CD14-positive monocyte (primary cell): ENCODE measurements around the gene OR10V1. TPM values are rescaled to one million over a fixed set of nuclear protein-coding genes. Genes with fewer than 3 reads are reported as not detected.

Experiments used
- DNase-seq, 3 donors: peaks; one replicate each; pipeline ENCODE4 v3.0.0-alpha.2; 2011 to 2022
- H2AFZ ChIP-seq: 2 replicates; pipeline ENCODE4 v1.6.0; 2012; ENCODE audit warnings: mild to moderate bottlenecking, low read depth, low read length, inconsistent platforms; ENCODE audit not compliant: insufficient read depth, poor library complexity, severe bottlenecking
- H3K27ac ChIP-seq, 2 donors: 1 replicate in 1 of 2; 2 replicates in 1 of 2; pipeline ENCODE4 v1.5.1; 2012 to 2013; ENCODE audit warnings: low read length in 2 of 2, control low read depth in 1 of 2, inconsistent platforms in 1 of 2, low read depth in 1 of 2, mild to moderate bottlenecking in 1 of 2
- H3K27me3 ChIP-seq, 2 donors: one replicate each; pipeline versions ENCODE4 v1.6.0 to v1.6.1; 2011 to 2013; ENCODE audit warnings: low read length in 2 of 2; ENCODE audit not compliant: control insufficient read depth in 2 of 2, insufficient read depth in 2 of 2
- H3K36me3 ChIP-seq, 2 donors: replicated peaks in 1 of 2; 1 replicate in 1 of 2; 2 replicates in 1 of 2; pipeline versions ENCODE4 v1.5.1 to v1.6.1; 2012 to 2013; ENCODE audit warnings: low read length in 2 of 2, control low read depth in 1 of 2, inconsistent platforms in 1 of 2, mild to moderate bottlenecking in 1 of 2; ENCODE audit not compliant: insufficient read depth in 2 of 2, control insufficient read depth in 1 of 2
- H3K4me1 ChIP-seq, 2 donors: 1 replicate in 1 of 2; 2 replicates in 1 of 2; pipeline versions ENCODE4 v1.5.1 to v1.6.1; 2012 to 2013; ENCODE audit warnings: low read length in 2 of 2, control low read depth in 1 of 2, inconsistent platforms in 1 of 2, mild to moderate bottlenecking in 1 of 2, moderate library complexity in 1 of 2; ENCODE audit not compliant: insufficient read depth in 2 of 2, control insufficient read depth in 1 of 2
- H3K4me2 ChIP-seq: replicated peaks from 2 replicates; pipeline ENCODE3; 2012; ENCODE audit warnings: low read length, moderate library complexity, mild to moderate bottlenecking; ENCODE audit not compliant: poor library complexity, severe bottlenecking; ENCODE audit errors: extremely low read depth
- H3K4me3 ChIP-seq, 3 experiments: fragments of 200-600 bp in 1 of 3; sonication (generic) in 1 of 3; replicated peaks in 1 of 3; 1 replicate in 2 of 3; 2 replicates in 1 of 3; pipeline ENCODE4 v1.5.1; 2011 to 2013; ENCODE audit warnings: low read length in 3 of 3, mild to moderate bottlenecking in 3 of 3, control low read depth in 2 of 3, low read depth in 2 of 3, inconsistent platforms in 1 of 3, moderate library complexity in 1 of 3
- H3K79me2 ChIP-seq: 2 replicates; pipeline ENCODE4 v1.6.0; 2012; ENCODE audit warnings: mild to moderate bottlenecking, control low read depth, inconsistent platforms, low read length, moderate library complexity; ENCODE audit not compliant: insufficient read depth
- H3K9ac ChIP-seq: 2 replicates; pipeline ENCODE4 v1.6.0; 2017; ENCODE audit warnings: low read length, mild to moderate bottlenecking; ENCODE audit not compliant: insufficient read depth, poor library complexity, severe bottlenecking
- H3K9me3 ChIP-seq, 2 donors: replicated peaks in 1 of 2; 1 replicate in 1 of 2; 2 replicates in 1 of 2; pipeline versions ENCODE4 v1.5.1 to v1.6.1; 2012 to 2013; ENCODE audit warnings: low read length in 2 of 2, control low read depth in 1 of 2; ENCODE audit not compliant: control insufficient read depth in 1 of 2, insufficient read depth in 1 of 2
- H4K20me1 ChIP-seq: 2 replicates; pipeline ENCODE4 v1.6.0; 2012; ENCODE audit warnings: mild to moderate bottlenecking, low read length, control low read depth, moderate library complexity; ENCODE audit not compliant: insufficient read depth
- H3K27ac Mint-ChIP-seq, 7 donors: one replicate each; pipeline ENCODE4 v1.8.0; 2020; ENCODE audit warnings: mild to moderate bottlenecking in 7 of 7, mixed read lengths in 7 of 7, moderate library complexity in 6 of 7, inconsistent platforms in 2 of 7
- H3K27me3 Mint-ChIP-seq, 3 donors: one replicate each; pipeline ENCODE4 v1.8.0; 2021 to 2022; ENCODE audit warnings: low read depth in 3 of 3, mild to moderate bottlenecking in 3 of 3, mixed read lengths in 3 of 3, moderate library complexity in 3 of 3, inconsistent platforms in 1 of 3
- H3K36me3 Mint-ChIP-seq, 2 donors: one replicate each; pipeline ENCODE4 v1.8.0; 2020; ENCODE audit warnings: mixed read lengths in 2 of 2, inconsistent platforms in 1 of 2, mild to moderate bottlenecking in 1 of 2
- H3K4me1 Mint-ChIP-seq: one replicate; pipeline ENCODE4 v1.8.0; 2020; ENCODE audit warnings: mild to moderate bottlenecking, mixed read lengths
- H3K4me3 Mint-ChIP-seq, 2 donors: one replicate each; pipeline ENCODE4 v1.8.0; 2020; ENCODE audit warnings: mild to moderate bottlenecking in 2 of 2, mixed read lengths in 2 of 2, moderate library complexity in 1 of 2
- H3K9me3 Mint-ChIP-seq, 7 donors: one replicate each; pipeline ENCODE4 v1.8.0; 2020 to 2022; ENCODE audit warnings: mixed read lengths in 7 of 7, mild to moderate bottlenecking in 6 of 7, moderate library complexity in 6 of 7, inconsistent platforms in 2 of 7
- CTCF ChIP-seq: fragments of 200-600 bp; IDR thresholded peaks from one replicate; pipeline ENCODE4 v1.8.0; 2022; ENCODE audit warnings: antibody characterized with exemption, mild to moderate bottlenecking
- WGBS: methylation state at CpG from one replicate; pipeline ENCODE4 v1.1.5; 2013; ENCODE audit warnings: missing lambda C conversion rate; ENCODE audit not compliant: insufficient coverage; 5-methylcytosine and 5-hydroxymethylcytosine counted together
- intact Hi-C, 2 donors: fragments of 100-400 bp; cut with micrococcal nuclease; formaldehyde crosslinking; loops; one replicate each; pipeline versions ENCODE4 v1.15.0 to v1.15.1; 2023
- polyA plus RNA-seq, 3 donors: library from polyadenylated mRNA; depleted of rRNA in 1 of 3; unstranded in 2 of 3; stranded (reverse) in 1 of 3; fragments of 300-500 nt in 2 of 3; fragments of >200 nt in 1 of 3; fragmentation: Illumina TruSeq in 2 of 3; gene quantifications; 1 replicate in 2 of 3; 2 replicates in 1 of 3; pipeline ENCODE4 v1.2.3, GENCODE V29; 2012 to 2021

OR10V1 gene
- polyA plus RNA-seq, 3 donors = not detected

GRCh38 chr11:59710136-59710847 is 3.4 kb downstream of the OR10V1 start:
- 83% methylated on average over 1 of the region's 3 CpGs for WGBS
- no peaks in the 10 kb centered on the region for H3K36me3 ChIP-seq
- intact Hi-C loops = no loop called here
- no peaks in the 10 kb centered on the region for H3K4me1 Mint-ChIP-seq
- H3K27me3 Mint-ChIP-seq = peaks cover 2 to 8% (median 5%) of the 10 kb centered on the region in 3 donors
- H3K4me3 Mint-ChIP-seq = no peak overlapping the region
- peaks cover 0 to 9% (median 3%) of the 10 kb centered on the region in 7 donors for H3K9me3 Mint-ChIP-seq
- no peak for TF ChIP-seq CTCF
- H3K9ac ChIP-seq = no peak overlapping the region
- H2AFZ ChIP-seq = no peak overlapping the region
- no peak overlapping the region for H3K27ac ChIP-seq
- H3K9me3 ChIP-seq = no peaks in the 10 kb centered on the region
- H3K27me3 ChIP-seq = no peaks in the 10 kb centered on the region
- H3K4me2 ChIP-seq = no peak overlapping the region
- DNase-seq = no peak
- H3K27ac Mint-ChIP-seq = no peak overlapping the region
- no peaks in the 10 kb centered on the region for H4K20me1 ChIP-seq
- H3K4me1 ChIP-seq = no peaks in the 10 kb centered on the region
- H3K79me2 ChIP-seq = no peaks in the 10 kb centered on the region
- H3K36me3 Mint-ChIP-seq = no peaks in the 10 kb centered on the region
- no peak overlapping the region for H3K4me3 ChIP-seq

- no peak for DNase-seq
- H3K4me3 Mint-ChIP-seq = no peak overlapping the region
- no peaks in the 10 kb centered on the region for H3K4me1 Mint-ChIP-seq
- Histone ChIP-seq H3K4me2 (no peak overlapping the region), H4K20me1 (no peaks in the 10 kb centered on the region), H3K4me1 (no peaks in the 10 kb centered on the region), H3K36me3 (no peaks in the 10 kb centered on the region), H2AFZ (no peak overlapping the region), H3K27me3 (no peaks in the 10 kb centered on the region), H3K9ac (no peak overlapping the region), H3K27ac (no peak overlapping the region), H3K4me3 (no peak overlapping the region), H3K79me2 (no peaks in the 10 kb centered on the region), H3K9me3 (no peaks in the 10 kb centered on the region)
- no peak for TF ChIP-seq CTCF
- H3K9me3 Mint-ChIP-seq = peaks cover 0 to 11% (median 4%) of the 10 kb centered on the region in 7 donors
- intact Hi-C loops = no loop called here
- H3K36me3 Mint-ChIP-seq = no peaks in the 10 kb centered on the region
- H3K27ac Mint-ChIP-seq = no peak overlapping the region
- WGBS = no CpG with 5 or more reads among the region's 1 CpG
- peaks cover 0 to 3% (median 2%) of the 10 kb centered on the region in 3 donors for H3K27me3 Mint-ChIP-seq
Measured at GRCh38 chr11:59708537-59708936, 5.1 kb downstream of the OR10V1 start.
